Measurements from ENCODE around the gene PWWP2B.
"Not testable (repeated sequence)": the region's sequence is repeated elsewhere in the genome, so short reads cannot be mapped to it uniquely, and the experiment has no call there.

Gene PWWP2B

DNA sequence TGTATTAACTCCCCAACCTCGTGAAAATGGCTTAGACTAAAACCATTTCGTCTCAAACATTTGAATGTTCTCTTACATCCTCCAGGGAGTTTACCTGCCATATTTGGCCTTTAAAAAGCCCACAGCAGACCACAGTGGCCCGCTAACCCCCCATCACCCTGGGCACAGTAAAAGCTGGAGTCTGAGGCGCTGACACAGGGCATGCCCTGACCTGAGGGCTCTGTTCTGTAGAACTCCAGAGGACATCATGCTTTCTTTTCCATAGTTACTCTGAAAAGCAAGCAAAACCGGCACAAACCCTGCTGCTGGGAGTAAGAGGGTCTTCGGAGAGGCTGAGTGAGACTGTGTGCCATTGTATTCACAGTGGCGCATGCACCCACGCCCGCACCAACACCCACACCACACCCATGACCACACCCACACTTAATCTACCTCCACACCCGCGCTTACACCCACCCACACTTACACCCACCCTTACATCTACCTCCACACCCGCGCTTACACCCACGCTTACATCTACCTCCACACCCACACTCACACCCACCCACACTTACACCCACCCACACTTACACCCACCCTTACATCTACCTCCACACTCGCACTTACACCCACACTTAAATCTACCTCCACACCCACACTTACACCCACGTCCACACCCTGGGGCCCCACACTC lies 32.9 kb upstream of the PWWP2B start:
- DNase-seq (ENCODE audit: low spot score) = peak; percentile 53

DNA sequence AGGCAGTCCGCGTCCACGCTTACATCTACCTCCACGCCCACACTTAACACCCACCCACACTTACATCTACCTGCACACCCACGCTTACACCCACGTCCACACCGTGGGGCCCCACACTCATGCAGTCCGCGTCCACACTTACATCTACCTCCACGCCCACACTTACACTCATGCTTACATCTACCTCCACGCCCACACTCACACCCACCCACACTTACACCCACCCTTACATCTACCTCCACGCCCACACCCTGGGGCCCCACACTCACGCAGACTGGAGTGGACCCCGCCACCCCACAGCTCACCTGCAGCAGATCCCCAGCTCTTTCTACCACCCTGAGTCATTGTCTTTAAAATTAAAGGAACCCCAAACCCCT lies 32.4 kb upstream of the PWWP2B start:
- no peak for DNase-seq (ENCODE audit: low spot score)

DNA sequence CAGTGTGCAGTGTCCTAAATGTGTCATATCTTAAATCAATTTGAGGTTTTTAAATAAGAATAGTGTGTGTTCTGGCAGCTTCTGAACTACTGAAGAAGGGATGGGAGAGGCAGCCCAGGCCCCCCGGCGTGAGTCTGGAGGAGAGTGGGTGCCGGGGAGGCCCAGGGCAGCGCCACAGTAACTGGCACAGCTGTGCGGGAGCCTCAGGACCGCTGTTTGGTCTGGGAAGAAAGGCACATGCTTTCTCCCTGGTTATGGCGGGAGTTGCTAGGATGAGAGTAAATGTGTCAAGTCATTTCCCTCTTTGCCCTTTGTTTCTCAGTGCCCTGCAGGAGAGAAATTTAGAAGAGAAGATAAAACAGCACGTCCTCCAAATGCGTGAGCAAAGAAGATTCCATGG lies 31.9 kb upstream of the PWWP2B start:
- no peak for DNase-seq (ENCODE audit: low spot score)

DNA sequence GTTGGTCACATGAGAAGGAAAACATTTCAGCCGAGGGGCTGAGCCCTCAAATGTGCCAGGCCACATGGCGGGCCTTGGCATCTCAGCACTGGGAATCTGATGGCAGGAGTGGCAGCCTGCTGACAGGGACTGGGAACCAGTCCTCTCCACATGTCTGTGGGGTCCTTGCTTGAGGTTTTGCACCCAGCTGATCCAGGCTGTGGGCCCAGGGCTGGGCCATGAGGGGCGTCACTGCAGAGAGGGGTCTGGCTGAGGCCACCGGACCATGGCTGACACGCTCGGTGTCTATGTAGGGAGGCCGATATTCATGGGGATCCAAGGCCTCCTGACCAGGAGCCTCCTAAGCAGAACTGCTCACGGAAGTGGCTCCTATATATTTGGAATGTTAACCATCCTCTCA lies 31.0 kb upstream of the PWWP2B start:
- no peak for DNase-seq (ENCODE audit: low spot score)

DNA sequence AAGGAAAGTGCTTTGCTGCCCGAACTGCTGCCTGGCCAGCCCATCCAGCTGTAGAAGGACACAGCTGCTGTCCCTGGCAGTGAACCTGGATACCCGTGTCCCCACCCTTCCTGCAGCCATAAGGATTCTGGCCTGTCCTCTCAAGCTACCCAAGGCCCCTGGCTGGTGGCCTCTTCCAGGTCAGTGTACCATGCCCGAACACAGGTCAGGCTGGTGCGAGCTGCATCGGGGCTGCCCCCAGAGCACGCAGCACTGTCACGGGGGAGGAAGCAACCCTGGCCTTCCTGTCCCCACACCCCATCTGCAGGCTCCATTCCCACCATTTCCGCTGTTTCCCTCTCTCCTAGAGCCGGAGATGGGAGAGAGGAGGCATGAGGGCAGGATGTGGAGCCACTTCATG lies 30.5 kb upstream of the PWWP2B start:
- no peak for DNase-seq (ENCODE audit: low spot score)

DNA sequence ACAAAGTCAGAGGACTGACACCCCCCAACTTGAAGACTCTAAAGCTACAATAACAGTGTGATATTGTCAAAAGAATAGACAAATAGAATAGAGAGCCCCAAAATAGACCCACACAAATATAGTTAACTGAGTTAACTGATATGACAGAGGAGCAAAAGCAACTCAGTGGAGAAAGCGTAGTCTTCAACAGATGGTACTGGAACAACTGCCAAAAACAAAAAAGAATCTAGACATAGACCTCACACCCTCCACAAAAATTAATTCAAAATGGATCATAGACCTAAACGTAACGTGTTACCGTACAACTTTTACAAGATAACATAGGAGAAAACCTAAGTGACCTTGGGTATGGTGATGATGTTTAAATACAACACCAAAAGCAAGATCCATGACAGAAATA lies 28.6 kb upstream of the PWWP2B start:
- DNase-seq (ENCODE audit: low spot score) = no peak

DNA sequence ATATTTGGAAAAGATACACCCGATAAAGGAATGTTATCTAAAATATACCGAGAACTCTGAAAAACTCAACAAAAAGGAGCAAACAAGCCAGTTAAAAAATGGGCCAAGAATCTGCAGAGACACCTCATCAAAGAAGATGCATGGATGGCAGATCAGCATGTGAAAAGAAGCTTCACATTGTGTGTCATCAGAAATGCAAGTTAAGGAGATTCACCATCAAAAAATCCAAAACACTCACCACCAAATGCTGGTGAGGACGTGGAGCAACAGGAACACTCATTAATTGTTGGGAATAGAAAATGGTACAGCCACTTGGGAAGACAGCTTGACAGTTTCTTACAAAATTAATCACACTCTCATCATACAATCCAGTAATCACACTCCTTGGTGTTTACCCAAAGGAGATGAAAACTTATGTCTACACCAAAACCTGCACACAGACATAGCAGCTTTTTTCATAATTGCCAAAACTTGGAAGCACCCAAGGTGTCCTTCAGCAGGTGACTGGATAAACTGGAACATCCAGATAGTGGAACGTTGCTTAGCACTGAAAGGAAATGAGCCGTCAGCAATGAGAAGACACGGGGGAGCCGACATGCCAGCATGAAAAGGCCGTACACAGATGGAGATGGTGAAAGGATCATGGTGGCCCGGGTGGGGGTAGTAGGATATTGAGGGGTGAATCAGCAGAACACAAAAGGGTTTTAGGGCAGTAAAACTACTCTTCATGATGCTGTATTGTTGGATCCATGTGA lies 27.9 kb upstream of the PWWP2B start:
- DNase-seq (ENCODE audit: low spot score) = peak; percentile 76

DNA sequence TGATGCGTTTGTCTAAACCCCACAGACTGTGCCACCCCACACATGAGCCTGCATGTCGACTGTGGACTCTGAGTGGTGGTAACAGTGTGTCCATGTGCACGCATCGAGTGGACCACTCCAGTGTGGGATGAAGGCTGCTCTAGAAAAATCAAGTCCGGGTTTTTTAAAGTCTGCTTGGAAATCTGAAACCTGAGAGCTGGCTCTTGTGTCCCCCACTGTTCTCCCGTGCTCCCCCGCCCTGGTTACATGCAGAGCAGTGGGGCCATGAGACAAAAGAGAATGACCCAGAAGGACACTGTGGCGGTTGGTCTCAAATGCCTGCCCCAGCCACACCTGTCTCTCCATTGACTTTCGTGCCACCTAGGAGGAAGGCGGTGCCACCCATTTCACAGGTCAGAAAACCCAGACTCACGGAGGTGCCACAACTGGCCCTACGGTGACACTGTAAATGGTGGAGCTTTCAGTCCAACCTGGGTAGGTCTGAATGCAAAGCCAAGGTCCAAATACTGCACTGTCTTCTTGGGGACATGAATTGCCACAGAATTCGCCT lies 27.3 kb upstream of the PWWP2B start:
- DNase-seq (ENCODE audit: low spot score) = no peak

DNA sequence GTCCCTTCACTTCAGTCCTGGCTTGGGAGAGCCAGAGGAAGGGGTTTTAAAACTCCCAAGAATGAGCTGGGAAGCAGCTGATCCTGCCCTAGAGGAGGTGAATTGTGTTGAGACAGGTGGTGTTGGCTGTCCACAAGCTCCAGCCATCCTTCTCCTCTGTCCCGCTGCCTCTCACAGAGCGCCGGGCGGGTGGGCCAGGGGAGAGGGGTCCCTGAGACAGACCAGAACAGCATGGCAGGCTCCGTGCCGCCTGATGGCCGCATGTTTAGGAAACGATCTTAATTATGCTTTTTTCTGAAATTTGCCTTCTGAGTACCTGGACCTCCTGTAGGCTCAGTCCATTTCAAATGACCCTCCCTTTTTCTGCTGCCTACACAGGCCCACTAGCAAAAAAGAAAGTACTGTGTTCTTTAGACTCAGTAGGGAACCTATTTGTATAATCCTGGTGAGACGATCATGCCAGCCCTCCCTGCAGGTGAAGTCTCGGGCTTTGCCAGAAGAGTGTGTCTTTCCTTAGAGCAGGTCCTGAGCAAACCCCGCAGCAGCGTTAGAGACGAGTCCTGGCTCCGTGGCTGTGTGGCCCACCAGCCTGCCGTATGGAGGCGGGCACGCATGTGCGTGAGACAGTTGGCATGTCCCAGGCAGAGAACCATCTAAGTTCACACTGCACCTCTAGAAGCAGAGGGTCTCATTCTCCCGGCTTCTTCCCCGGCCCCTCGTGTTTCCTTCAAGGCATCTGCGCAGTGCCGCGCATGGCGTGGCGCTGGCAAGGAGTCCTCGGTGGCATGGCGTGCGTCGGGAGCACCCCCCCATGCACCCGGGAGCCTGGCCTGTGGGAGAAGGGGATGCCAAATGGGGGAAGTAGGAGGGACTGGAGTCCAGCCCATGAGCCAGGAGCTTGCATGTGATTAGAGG lies 26.3 kb upstream of the PWWP2B start:
- DNase-seq (ENCODE audit: low spot score) = no peak

DNA sequence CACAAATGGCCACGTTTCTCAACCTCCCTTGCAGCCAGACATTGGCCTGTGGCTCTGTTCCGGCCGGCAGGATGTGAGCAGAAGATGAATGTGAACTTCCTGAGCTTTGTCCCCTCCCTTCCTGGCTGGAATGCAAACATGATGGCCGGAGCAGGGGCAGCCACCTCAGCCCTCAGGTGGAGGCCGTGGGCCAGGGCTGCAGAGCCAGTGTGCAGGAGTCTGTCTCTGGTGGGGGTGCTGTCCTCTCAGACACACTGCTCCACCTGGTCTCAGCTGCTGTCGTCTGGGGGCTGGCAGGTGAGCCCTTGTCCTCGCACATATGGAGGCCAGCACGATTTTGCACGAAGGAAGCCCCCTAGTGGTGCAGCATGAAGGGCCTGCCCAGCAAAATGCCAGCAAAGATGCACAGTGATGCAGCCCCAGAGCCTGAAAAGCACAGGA lies 25.3 kb upstream of the PWWP2B start:
- no peak for DNase-seq (ENCODE audit: low spot score)

DNA sequence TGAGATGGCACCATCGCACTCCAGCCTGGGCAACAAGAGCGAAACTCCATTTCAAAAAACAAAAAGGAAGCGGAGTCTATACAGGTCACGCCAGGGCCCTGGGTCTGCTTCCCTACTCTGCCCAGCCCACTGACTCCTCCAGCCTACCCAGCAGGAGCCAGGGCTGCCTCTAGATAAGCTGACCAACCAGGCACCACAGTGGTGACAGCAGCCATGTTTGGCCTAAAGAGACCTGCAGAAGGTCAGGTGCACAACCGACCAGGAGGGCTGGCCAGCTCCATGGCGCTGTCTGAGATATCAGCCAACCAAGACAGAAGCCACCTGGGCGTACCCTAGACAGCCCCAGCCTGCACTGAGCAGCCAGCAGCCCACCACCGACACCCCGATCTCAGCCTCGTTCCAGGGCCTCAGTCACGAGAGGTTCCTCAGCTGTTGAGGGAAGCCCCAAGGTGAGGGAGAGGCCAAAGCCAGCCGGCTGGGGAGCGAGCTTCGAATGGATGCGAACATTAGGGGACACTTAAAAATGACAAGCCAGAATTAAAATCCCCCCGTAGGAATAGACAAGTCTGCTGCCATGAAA lies 24.4 kb upstream of the PWWP2B start:
- DNase-seq (ENCODE audit: low spot score) = no peak

DNA sequence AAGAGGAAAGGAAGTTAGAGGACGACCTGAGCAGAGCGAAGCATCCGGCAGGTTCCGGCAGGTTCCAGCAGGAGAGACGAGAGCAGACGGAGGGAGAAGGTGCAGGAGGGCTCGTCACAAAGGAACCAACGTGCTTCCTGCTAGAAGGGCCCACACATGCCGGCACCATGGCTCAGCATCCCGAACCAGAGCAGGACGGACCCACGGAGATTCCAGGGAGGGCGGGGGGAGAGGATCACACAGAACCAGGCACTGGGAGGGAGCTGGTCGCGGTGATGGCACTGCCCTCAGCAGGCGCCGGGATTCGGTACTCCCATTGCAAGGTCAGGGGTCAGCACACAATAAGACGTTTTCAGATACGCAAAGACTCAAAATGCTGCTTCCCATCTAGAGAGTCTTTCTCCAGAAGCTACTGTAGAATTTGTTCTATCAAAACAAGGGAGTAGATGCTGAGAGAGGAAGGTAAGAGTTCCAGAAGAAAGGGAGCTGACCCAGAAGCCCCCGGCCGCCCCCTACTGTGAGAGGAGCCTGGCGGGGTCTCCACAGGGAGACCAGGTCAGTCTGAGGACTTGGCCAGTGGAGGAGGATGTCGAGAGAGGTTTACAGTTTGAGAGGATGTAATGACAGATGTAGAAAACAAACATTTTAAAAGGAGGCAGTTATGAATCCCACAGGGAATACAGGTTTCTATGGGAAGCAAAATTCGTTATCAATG lies 23.6 kb upstream of the PWWP2B start:
- DNase-seq (ENCODE audit: low spot score) = no peak

DNA sequence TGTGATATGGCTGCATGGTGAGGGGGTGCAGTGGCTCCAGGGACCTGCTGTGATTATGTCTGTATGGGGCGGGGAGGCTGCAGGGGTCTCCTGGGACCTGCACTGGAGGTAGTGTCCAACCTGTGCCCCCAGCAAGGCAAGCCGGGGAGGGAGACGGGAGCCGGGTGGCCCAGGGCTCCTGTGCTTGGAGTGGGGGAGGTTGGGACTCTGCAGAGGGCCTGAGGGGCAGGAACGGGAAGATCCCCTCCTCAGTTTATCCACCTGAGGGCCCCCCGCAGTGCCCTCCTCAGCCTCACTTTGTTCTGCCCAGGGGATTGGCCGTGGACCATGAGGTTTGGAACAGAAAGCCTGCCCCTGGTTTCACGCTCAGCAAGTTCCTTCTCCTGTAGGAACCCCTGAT lies 22.8 kb upstream of the PWWP2B start:
- DNase-seq (ENCODE audit: low spot score) = no peak

DNA sequence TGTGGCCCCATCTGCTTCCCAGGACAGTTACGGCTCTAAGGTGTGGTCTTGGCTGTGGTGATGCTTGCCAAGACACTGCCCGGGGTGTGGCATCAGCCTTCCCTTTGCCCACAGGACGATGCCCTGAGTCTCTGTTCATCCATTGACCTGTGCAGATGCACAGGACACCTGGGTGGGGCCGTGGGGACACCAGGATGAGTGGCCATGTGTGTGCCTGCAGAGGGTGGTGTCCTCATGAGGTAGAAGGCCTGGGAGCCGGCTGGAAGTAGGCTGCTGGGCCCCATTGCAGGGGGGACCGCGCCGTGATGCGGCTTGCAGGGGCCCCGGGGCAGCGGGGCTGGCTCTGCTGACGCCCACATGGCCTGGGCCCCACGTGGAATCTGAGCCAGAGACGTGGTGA lies 22.4 kb upstream of the PWWP2B start:
- no peak for DNase-seq (ENCODE audit: low spot score)

DNA sequence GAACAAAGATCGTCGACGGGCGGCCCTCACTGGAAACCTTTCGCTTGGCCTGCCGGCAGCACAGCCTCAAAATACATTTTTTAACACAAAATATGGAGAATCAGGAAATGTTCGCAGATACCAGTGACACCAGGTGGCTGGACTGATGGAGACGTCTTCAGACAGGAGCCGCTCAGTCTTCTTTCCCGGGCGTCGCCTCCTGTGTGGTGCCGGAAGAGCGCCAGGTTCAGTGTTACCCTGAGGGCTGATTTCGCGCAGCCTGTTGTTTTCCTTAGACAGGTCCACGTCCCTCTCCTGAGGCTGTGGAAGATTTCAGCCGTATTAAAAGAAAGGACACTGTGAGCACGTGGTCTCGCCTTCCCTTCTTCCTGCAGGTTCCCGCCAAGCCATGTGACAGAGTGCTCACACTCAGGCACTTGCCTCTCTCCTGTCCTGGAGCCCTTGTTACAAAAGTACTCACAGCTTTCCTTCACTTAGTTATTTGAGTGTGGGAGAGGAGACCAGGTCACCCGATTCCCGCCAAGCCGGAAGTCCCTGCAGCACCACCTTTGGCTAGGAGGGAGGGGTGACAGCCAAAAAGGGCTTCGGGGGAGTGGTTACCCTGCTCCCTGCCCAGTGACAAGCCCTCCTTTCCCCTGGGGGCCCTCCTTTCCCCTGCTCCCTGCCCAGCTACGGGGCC lies 21.7 kb upstream of the PWWP2B start:
- no peak for DNase-seq (ENCODE audit: low spot score)

DNA sequence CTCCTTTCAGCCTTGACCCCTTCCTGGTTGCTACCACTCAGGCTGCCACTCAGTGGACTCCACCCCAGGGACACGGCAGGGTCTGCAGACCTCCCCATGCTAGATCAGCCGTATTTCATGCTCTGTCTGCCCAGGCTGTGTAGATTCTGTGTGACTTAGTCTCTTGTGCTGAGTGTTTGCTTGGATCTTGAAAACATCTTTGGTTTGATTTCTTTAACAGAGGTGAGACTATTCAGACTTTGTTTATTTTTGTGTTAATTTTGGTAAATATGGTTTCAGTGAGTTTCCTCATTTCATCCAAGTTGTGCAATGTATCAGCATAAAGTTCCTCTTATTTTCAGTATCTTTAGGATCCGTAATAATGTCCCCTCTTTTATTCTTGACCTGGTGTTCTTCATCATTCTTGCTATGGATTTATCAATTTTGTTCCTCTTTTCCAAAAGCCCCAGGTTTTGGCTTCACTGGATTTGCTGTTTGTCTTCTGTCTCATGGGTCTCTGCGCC lies 21.2 kb upstream of the PWWP2B start:
- no peak for DNase-seq (ENCODE audit: low spot score)

DNA sequence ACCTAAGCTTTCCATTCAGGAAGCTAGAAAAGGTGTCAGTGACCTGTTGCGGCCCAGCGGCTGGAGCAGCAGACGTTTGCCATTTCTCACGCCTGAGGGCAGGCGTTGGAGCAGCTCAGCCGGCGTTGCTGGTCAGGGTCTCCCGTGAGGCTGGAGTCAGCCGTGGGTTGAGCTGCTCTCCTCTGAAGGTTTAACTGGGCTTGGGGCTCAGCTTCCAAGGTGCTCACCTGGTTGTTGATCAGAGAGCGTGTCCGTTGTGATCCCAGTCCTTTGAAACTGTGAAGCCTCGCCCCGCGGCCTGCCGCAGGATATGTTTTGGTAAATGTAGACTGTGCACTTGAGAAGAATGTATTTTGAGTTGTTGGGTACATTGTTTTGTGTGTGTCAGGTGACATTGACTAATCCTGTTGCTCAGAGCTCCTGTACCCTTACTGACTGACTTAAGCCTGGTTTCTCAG lies 20.6 kb upstream of the PWWP2B start:
- no peak for DNase-seq (ENCODE audit: low spot score)

DNA sequence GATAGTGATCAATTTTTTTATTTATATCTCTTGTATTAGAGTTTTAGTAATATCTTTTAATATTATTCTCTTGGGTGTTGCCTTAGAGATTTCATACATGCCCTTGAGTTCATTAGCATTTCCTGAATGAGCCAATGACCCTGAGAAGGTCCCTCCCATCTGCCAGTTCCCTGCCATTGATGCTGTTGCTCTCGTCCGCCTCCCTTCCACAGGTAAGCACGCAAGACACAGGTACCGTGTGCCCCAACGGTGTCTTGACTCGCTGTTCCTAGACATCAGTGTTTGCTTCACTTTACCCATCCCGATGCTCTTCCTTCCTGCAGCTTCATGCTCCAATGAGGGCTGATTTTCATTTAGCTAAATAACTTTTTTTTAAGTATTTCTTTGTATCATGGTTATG lies 19.7 kb upstream of the PWWP2B start:
- no peak for DNase-seq (ENCODE audit: low spot score)

DNA sequence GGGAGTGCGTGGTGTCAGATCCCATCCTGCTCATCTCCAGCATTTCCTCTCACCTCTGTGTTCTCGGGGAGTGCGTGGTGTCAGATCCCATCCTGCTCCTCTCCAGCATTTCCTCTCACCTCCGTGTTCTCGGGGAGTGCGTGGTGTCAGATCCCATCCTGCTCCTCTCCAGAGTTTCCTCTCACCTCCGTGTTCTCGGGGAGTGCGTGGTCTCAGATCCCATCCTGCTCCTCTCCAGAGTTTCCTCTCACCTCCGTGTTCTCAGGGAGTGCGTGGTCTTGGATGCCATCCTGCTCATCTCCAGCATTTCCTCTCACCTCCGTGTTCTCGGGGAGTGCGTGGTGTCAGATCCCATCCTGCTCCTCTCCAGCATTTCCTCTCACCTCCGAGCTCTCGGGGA lies 18.0 kb upstream of the PWWP2B start:
- DNase-seq (ENCODE audit: low spot score) = not testable (repeated sequence)

DNA sequence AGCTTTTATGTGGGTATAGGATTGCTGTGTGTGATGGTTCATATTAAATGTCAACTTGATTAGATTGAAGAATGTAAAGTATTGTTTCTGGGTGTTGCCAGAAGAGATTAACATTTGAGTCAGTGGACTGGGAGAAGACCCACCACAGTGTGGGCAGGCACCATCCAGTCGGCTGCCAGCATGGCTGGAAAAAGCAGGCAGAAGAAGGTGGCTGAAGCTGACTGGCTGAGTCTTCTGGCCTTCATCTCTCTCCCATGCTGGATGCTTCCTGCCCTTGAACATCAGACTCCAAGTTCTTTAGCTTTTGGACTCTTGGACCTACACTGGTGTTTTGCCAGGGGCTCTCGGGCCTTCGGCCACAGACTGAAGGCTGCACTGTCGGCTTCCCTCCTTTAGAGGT lies 16.0 kb upstream of the PWWP2B start:
- DNase-seq (ENCODE audit: low spot score) = not testable (repeated sequence)

DNA sequence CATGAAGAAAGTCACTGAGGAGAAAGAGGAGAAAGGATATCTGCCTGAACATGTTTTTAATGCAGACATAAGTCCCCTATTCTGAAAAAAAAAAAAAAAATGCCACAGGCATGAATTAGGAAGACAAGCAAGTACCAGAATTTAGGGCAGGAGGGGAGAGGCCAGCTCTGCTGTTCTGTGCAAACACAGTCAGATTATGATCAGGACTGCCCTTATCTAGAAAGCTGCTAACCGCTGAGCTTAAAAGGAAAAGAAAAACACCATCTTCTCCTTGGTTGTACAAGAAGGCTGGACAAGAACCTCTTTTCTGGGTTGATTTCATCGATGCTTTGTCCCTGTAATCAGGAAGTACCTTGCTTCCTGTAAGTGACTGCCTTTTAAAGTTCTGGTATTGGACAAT lies 15.3 kb upstream of the PWWP2B start:
- DNase-seq (ENCODE audit: low spot score) = no peak
